Measurements from ENCODE around the gene STK40.
A peak's percentile ranks its signal among the peaks of the same experiment; 100 is the strongest.

Gene STK40

DNA sequence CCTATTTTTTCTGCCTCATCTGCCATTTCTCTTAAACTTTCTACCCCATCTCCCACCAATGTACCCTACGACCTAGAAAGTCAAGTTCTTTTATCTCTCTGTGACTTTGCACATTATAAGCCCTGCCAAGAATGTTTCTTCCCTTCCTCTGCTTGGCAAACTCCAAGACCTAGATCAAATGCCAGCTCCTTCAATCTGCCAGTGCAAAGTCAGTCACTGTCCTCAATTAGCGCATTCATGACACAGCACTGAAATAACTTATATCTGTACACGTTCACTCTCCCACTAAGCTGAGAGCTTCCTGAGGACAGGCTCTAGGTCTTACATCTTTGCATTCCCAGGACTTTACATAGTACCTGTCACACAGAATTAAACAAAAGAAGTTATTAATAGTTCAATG is 33.4 kb upstream of the STK40 start:
- TF ChIP-seq Cebpa-rat (IDR thresholded peaks at IDR 0.05): no peak
- H3K9me3 ChIP-seq (replicated peaks in 1 of 11): peaks cover 7 to 12% (median 10%) of the 10 kb centered on the region in 11 experiments
- H3K4me2 ChIP-seq: no peak overlapping the region
- H3K36me3 ChIP-seq: no peaks in the 10 kb centered on the region; a peak in 1 of 22 replicates
- H3K27me3 ChIP-seq: no peaks in the 10 kb centered on the region; a peak in 2 of 22 replicates
- H3K4me3 ChIP-seq: no peak overlapping the region
- no peaks in the 10 kb centered on the region for H4K20me1 ChIP-seq
- peaks cover 4 to 5% (median 5%) of the 10 kb centered on the region in 10 experiments; a peak in 16 of 20 replicates for H3K4me1 ChIP-seq
- H3K9ac ChIP-seq: no peak overlapping the region
- no peak overlapping the region for H3K27ac ChIP-seq

DNA sequence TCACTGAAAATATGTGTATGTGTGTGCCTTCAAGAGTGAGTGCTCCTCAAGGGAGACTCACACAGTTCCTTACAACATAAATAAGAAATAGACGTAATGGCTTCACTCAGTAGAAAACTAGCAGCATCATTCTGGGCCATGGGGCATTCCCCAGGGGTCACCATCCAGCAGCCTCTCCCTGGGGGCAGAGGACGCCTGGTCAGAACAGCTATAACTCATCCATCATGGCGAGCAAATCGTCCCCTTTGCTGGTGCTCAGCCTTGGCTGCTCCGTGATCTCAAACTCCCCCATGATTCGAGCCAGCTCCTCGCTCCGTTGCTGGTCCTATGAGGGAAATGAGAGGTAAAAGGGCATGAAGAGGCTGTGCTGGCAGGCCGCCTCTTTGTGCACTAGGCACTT is 32.2 kb upstream of the STK40 start:
- no peak overlapping the region for H3K27ac ChIP-seq
- no peaks in the 10 kb centered on the region; a peak in 2 of 22 replicates for H3K27me3 ChIP-seq
- no peak overlapping the region; a peak in 1 of 22 replicates for H3K4me2 ChIP-seq
- no peak overlapping the region for H3K4me3 ChIP-seq
- peaks cover 4 to 5% (median 5%) of the 10 kb centered on the region in 10 experiments; a peak in 16 of 20 replicates for H3K4me1 ChIP-seq
- H4K20me1 ChIP-seq: no peaks in the 10 kb centered on the region
- peaks cover 12 to 19% (median 15%) of the 10 kb centered on the region in 11 experiments for H3K9me3 ChIP-seq (replicated peaks in 1 of 11)
- no peak for TF ChIP-seq Cebpa-rat (IDR thresholded peaks at IDR 0.05)
- H3K36me3 ChIP-seq: no peaks in the 10 kb centered on the region; a peak in 1 of 22 replicates
- 0 out of 22 replicates have a peak overlapping the region, but pooled peaks of 1 of the 11 experiments have one; percentile 48 for H3K9ac ChIP-seq

DNA sequence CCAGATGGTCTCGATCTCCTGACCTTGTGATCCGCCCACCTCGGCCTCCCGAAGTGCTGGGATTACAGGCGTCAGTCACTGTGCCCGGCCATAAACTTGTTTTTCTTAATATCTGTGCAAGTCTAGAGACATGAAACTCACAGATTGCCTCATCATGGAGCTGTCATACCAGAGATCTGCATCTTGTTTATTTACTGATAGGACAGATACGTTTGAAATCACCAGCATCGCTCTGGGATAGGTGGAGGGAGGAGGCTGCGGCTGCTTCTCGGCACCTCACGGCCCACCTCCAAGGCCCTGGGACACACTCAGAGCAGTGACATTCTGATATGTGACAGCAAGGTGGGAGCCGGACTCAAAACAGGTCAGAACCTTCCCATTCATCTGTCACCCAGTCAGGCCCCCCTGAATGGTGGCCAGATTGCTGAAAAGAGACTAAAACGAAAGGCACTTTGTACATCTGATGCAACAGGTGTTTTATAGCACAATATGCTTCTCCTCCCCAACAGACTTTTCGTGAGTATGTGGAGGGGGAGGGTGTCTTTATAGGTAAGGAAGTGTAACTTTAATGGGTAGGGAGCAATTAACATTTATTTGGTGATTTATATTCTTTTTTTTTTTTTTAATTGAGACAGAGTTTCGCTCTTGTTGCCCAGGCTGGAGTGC is 30.1 kb upstream of the STK40 start:
- Histone ChIP-seq H3K4me3 (no peak overlapping the region), H3K9me3 (replicated peaks in 1 of 11) (peaks cover 18 to 32% (median 26%) of the 10 kb centered on the region in 11 experiments), H3K27ac (no peak overlapping the region), H3K36me3 (no peaks in the 10 kb centered on the region; a peak in 2 of 22 replicates), H4K20me1 (no peaks in the 10 kb centered on the region), H3K4me1 (peaks cover 4 to 5% (median 5%) of the 10 kb centered on the region in 10 experiments; a peak in 16 of 20 replicates), H3K4me2 (no peak overlapping the region), H3K9ac (no peak overlapping the region), H3K27me3 (no peaks in the 10 kb centered on the region; a peak in 2 of 22 replicates)
- no peak for TF ChIP-seq Cebpa-rat (IDR thresholded peaks at IDR 0.05)

DNA sequence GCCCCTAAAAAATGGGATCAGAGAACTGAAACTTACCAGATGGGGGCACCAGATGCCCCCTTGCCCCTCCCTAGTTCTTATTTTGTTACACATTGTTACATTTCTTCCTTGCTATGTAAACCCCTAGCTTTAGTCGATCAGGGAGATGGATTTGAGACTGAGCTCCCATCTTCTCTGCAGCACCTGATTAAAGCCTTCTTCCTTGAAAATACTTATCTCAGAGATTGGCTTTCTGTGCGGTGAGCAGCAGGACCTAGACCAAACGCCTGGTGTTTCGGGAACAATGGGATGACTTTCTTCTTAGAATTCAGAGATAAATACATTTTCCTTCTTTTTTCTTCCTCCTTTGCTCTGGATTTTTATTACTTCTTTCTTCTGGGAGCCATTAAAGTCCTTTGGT is 28.7 kb upstream of the STK40 start:
- H4K20me1 ChIP-seq: no peaks in the 10 kb centered on the region
- no peak overlapping the region for H3K9ac ChIP-seq
- no peak overlapping the region for H3K4me2 ChIP-seq
- H3K9me3 ChIP-seq (replicated peaks in 1 of 11): peaks cover 18 to 32% (median 26%) of the 10 kb centered on the region in 11 experiments
- no peaks in the 10 kb centered on the region; a peak in 2 of 22 replicates for H3K36me3 ChIP-seq
- no peaks in the 10 kb centered on the region for H3K4me1 ChIP-seq
- TF ChIP-seq Cebpa-rat (IDR thresholded peaks at IDR 0.05): no peak
- no peak overlapping the region for H3K4me3 ChIP-seq
- no peaks in the 10 kb centered on the region; a peak in 2 of 22 replicates for H3K27me3 ChIP-seq
- H3K27ac ChIP-seq: no peak overlapping the region

DNA sequence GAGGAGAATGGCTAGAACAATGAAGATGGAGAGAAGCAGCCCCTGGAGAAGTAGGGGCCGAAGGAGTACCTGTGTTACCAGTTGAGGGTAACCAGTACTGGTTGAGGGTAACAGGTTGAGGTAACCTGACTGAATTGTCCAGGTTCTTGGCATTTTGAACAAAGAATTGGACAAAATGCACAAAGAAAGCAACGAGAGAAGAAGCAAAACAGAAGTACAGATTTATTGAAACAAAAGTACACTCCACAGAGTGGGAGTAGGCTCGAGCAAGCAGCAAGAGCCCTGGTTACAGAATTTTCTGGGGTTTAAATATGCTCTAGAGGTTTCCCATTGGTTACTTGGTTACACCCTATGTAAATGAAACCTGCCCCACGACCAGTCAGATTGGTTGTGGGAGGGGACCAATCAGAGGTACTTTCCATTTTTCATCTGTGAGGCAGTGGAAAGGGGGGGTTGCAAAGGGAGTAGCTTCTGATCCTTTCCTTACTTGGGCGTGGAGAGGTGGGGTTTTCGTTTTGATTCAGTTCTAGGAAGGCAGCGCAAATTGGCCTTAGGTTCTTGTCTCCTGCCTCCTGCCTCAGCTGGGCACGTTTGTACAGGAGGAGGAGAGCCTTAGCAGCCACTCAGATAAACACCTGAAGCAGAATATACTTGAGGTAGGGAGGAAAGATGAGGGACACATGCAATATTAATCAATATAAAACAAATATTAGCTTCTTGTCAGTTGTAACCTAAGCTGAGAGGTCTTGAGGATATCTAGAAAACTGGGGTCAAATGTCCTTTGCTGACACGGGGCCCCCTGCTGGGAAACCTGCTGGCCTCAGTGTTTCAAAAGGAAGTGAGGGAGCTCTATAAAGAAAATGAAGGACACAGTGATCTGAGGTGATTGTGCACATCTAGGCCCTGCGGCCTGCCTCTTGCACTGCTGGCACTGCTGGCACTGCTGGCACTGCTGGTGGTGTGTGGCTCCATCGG is 26.2 kb upstream of the STK40 start:
- H4K20me1 ChIP-seq: no peaks in the 10 kb centered on the region
- H3K4me3 ChIP-seq: no peak overlapping the region
- H3K4me2 ChIP-seq: no peak overlapping the region
- H3K27me3 ChIP-seq: no peaks in the 10 kb centered on the region
- no peaks in the 10 kb centered on the region for H3K4me1 ChIP-seq
- peaks cover 18 to 32% (median 26%) of the 10 kb centered on the region in 11 experiments for H3K9me3 ChIP-seq (replicated peaks in 1 of 11)
- no peak overlapping the region for H3K9ac ChIP-seq
- no peaks in the 10 kb centered on the region; a peak in 2 of 22 replicates for H3K36me3 ChIP-seq
- no peak for TF ChIP-seq Cebpa-rat (IDR thresholded peaks at IDR 0.05)
- H3K27ac ChIP-seq: no peak overlapping the region

DNA sequence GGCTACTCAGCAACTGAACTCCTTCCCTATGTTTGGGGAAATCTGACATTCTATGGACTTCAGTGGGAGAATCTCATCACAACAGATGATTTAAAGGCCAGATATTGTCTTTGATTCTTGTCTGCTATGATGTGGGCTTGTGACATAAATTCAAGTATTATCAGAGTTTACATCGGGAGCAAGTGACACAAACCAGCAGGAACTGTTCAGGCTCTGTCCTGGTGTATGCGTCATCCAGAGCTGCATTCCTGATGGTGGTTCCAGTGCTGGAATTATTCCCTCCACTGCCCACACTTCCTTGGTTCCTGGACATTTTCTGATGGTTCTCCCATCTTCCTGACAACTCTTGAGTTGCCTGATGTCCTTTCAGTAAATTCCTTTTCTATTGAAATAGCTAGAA is 22.8 kb upstream of the STK40 start:
- TF ChIP-seq Cebpa-rat (IDR thresholded peaks at IDR 0.05): no peak
- no peak overlapping the region for H3K4me2 ChIP-seq
- H4K20me1 ChIP-seq: no peaks in the 10 kb centered on the region
- peaks cover 5 to 17% (median 13%) of the 10 kb centered on the region in 11 experiments; a peak in 17 of 22 replicates for H3K9me3 ChIP-seq (replicated peaks in 1 of 11)
- no peak overlapping the region for H3K4me3 ChIP-seq
- no peak overlapping the region for H3K9ac ChIP-seq
- no peak overlapping the region for H3K27ac ChIP-seq
- H3K27me3 ChIP-seq: no peaks in the 10 kb centered on the region
- no peaks in the 10 kb centered on the region; a peak in 1 of 22 replicates for H3K36me3 ChIP-seq
- no peaks in the 10 kb centered on the region for H3K4me1 ChIP-seq

DNA sequence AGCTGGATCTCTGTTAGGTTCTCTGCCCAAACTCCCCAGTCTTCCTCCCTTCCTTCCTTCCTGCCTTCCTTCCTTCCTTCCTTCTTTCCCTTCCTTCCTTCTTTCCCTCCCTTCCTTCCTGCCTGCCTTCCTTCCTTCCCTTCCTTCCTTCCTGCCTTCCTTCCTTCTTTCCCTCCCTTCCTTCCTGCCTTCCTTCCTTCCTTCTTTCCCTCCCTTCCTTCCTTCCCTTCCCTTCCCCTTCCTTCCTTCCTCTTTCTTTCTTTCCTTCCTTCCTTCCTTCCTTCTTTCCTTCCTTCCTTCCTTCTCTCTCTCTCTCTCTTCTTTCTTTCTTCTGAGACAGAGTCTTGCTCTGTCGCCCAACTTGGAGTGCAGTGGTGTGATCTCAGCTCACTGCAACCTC is 20.7 kb upstream of the STK40 start:
- H3K27ac ChIP-seq: peak overlapping the region in 1 of 11 experiments; percentile 41; a peak in 1 of 22 replicates
- H3K4me2 ChIP-seq: no peak overlapping the region
- no peak overlapping the region for H3K4me3 ChIP-seq
- no peaks in the 10 kb centered on the region for H4K20me1 ChIP-seq
- no peaks in the 10 kb centered on the region for H3K27me3 ChIP-seq
- no peak overlapping the region for H3K9ac ChIP-seq
- no peaks in the 10 kb centered on the region; a peak in 1 of 22 replicates for H3K36me3 ChIP-seq
- TF ChIP-seq Cebpa-rat (IDR thresholded peaks at IDR 0.05): no peak
- H3K4me1 ChIP-seq: 0 out of 20 replicates have a peak, but pooled peaks cover 0 to 6% (median 0%) of the 10 kb centered on the region in 10 experiments
- H3K9me3 ChIP-seq (replicated peaks in 1 of 11): peaks cover 2 to 13% (median 8%) of the 10 kb centered on the region in 11 experiments; a peak in 21 of 22 replicates

DNA sequence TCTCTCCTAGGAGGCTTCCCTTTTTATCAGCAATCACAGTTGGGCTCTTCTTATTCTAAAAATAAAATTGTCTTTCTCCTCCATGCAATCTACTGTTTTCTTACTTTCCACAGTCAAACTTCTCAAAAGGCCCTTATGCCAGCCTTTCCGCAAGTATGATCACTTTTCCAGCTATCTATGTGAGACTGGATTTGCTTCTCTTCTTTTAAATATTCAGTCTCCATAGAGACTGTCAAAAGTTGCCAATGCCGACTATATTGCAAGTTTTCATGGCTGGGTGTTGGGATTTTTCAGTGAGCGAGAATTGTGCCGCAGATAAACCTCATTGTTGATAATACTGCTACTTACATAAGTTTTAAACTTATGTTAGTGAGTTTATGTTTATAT is 16.8 kb upstream of the STK40 start:
- no peak for TF ChIP-seq Cebpa-rat (IDR thresholded peaks at IDR 0.05)
- H3K4me1 ChIP-seq: peaks cover 5 to 22% (median 11%) of the 10 kb centered on the region in 10 experiments; a peak in 16 of 20 replicates
- no peak overlapping the region for H3K9ac ChIP-seq
- H4K20me1 ChIP-seq: no peaks in the 10 kb centered on the region
- H3K27ac ChIP-seq: no peak overlapping the region
- no peak overlapping the region for H3K4me2 ChIP-seq
- H3K4me3 ChIP-seq: no peak overlapping the region
- peaks cover 0 to 16% (median 10%) of the 10 kb centered on the region in 11 experiments; a peak in 19 of 22 replicates for H3K9me3 ChIP-seq (replicated peaks in 1 of 11)
- no peaks in the 10 kb centered on the region for H3K36me3 ChIP-seq
- no peaks in the 10 kb centered on the region for H3K27me3 ChIP-seq
